ENCODE results near the gene ADAMTS4.

ADAMTS4 gene

DNA sequence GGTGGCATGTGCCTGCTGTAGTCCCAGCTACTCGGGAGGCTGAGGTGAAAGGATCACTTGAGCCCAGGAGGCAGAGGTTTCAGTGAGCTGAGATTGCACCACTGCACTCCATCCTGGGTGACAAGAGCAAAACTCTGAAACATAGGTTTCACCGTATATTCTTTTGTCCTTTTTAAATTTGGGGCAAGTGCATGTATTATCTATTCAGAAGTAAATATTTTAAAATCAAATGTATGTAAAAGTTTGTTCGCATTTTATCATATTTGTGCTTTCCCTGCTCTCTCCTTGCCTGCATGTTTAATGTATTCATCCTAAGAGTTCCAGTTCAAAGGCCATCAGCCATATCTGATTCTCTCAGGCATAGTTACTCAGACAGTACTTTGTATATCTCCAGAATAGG lies 53.0 kb downstream of the ADAMTS4 start:
- DNase-seq (ENCODE audit: low read depth) = no peak

DNA sequence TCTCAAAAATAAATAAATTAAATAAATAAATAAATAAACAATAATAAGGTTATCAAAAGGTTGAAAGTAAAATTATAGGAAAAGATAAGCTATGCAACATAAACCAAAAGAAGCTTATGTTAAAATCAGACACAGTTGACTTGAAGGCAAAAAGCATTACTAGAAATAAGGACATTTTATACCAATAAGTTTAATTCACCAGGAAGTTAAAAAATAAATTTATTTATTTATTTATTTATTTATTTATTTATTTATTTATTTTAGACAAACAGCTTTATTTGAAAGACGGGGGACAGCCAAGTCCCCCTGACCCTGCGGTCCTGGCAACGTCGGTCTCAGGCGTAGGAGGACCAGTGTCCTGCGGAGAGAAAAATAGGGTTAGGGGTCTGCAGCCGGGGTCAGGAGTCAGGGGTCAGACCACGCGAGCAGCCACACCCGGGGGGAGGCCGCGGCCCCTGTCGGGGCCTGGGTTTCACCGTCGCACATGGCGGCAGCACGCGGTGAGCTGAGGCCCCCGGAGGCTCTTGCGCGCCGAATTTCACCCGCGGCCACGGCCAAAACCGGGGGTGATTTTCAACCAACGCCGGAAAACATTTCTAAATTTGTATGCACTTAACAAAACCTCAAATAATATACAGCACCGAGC lies 58.0 kb downstream of the ADAMTS4 start:
- no peak for DNase-seq (ENCODE audit: low read depth)

DNA sequence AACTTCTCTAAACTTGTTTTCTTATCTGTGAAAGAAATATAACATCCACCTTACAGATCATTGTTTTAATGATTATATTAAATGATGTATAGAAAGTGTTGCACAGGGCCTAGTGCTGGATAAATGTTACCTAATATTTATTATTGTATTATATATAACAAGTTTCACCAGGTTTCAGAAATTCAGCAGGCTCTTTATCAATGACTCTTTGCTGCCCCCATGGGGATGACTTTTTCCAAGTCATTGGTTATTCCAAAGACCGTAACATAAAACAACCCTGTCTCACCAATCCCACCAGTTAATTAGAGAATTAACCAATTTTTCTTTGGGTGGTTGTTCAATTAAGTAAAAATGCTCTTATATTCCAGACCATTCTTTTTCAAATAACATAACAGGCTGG lies 59.1 kb downstream of the ADAMTS4 start:
- no peak for DNase-seq (ENCODE audit: low read depth)

DNA sequence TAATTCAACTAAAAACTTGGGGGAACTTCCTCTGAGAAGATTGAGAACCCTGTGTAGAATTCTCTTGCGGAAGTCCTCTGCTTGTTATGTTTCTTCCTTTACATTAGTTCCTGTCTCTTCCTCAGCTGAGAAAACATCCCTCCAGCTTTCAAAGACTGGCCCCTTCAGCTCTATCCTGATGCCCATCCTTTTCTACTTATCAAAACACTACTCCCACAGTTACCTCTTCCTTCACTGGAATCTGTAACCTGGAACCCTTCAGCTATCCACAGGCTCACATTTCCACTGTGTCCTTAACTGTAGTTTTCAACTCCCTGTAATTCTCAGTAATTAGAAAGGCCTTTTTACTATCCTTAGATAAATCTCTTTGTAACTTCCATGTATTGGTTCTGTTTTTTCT lies 60.4 kb downstream of the ADAMTS4 start:
- DNase-seq (ENCODE audit: low read depth) = no peak

DNA sequence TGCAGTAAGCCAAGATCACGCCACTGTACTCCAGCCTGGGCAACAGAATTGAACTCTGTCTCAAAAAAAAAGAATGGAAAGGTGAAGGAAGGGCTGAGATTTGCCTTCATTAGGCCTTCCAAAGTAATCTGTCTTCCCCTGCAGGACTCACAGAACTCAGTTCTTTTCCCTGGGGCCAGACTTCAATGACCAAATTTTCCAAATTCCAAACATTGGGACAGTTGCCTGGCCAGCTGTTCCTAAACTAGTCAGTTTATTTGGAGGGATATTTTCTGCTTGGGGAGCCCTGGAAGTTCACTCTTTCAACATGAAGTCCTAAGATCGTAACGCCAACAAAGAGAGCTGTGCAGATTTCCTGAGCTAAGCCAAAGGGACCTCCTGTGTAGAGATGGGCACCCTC lies 61.0 kb downstream of the ADAMTS4 start:
- DNase-seq (ENCODE audit: low read depth) = no peak
